Stimulated activated CD8-positive, alpha-beta memory T cell treated with anti-CD3 and anti-CD28 coated beads, Interleukin-15, amount 100 ng/mL, for 4 hours (primary cell): ENCODE results near the gene CDK18.

Experiments used
- DNase-seq, 2 donors: peaks; one replicate each; pipeline ENCODE4 v3.0.0-alpha.2; 2020; ENCODE audit warnings: low read depth in 2 of 2

Gene CDK18

GRCh38 chr1:205536759-205537361 is 32.4 kb downstream of the CDK18 start:
- DNase-seq, result no peak

GRCh38 chr1:205537386-205538018 is 33.0 kb downstream of the CDK18 start:
- DNase-seq, result no peak

- no peak for DNase-seq
Observed at GRCh38 chr1:205538235-205538840, 33.9 kb downstream of the CDK18 start.

- no peak for DNase-seq
Observed at GRCh38 chr1:205541161-205541886, 36.9 kb downstream of the CDK18 start.

- no peak for DNase-seq
Observed at GRCh38 chr1:205542367-205542766, 37.9 kb downstream of the CDK18 start.

- DNase-seq, result no peak
Observed at GRCh38 chr1:205543351-205544301, 39.2 kb downstream of the CDK18 start.

GRCh38 chr1:205545001-205545919 is 40.8 kb downstream of the CDK18 start:
- no peak for DNase-seq

GRCh38 chr1:205545991-205546390 is 41.5 kb downstream of the CDK18 start:
- no peak for DNase-seq

- DNase-seq, result no peak
Observed at GRCh38 chr1:205546541-205546940, 42.1 kb downstream of the CDK18 start.

GRCh38 chr1:205547936-205548827 is 43.7 kb downstream of the CDK18 start:
- no peak for DNase-seq

- DNase-seq, result no peak
Observed at GRCh38 chr1:205554026-205554811, 49.8 kb downstream of the CDK18 start.

- DNase-seq, result no peak
Observed at GRCh38 chr1:205561501-205562203, 57.2 kb downstream of the CDK18 start.

- DNase-seq, result no peak
Observed at GRCh38 chr1:205563927-205564441, 59.5 kb downstream of the CDK18 start.

GRCh38 chr1:205565799-205566198 is 61.3 kb downstream of the CDK18 start:
- DNase-seq, result no peak

GRCh38 chr1:205567716-205568115 is 63.2 kb downstream of the CDK18 start:
- no peak for DNase-seq

- no peak for DNase-seq
Observed at GRCh38 chr1:205568135-205568468, 63.6 kb downstream of the CDK18 start.

- DNase-seq, result no peak
Observed at GRCh38 chr1:205568469-205569361, 64.2 kb downstream of the CDK18 start.
